Breast epithelium (tissue), 4 donors: ENCODE data around the gene TRIP12. TPM values are rescaled to one million over a fixed set of nuclear protein-coding genes. Genes with fewer than 3 reads are reported as not detected.
"Not testable (repeated sequence)": the region's sequence is repeated elsewhere in the genome, so short reads cannot be mapped to it uniquely, and the experiment has no call there.

ENCODE experiments used
- DNase-seq, 2 donors: peaks; one replicate each; pipeline ENCODE4 v3.0.0-alpha.2; 2019; ENCODE audit warnings: low spot score in 2 of 2
- H3K27ac ChIP-seq, 2 donors: fragments of 200-600 bp; sonication (generic) in 1 of 2; one replicate each; pipeline ENCODE4 v1.5.1; 2016 to 2019; ENCODE audit warnings: mild to moderate bottlenecking in 1 of 2
- H3K27me3 ChIP-seq, 2 donors: fragments of 200-600 bp; sonication (generic) in 1 of 2; one replicate each; pipeline versions ENCODE4 v1.5.1 to v1.6.0; 2017 to 2019; ENCODE audit warnings: control low read depth in 1 of 2, mild to moderate bottlenecking in 1 of 2
- H3K36me3 ChIP-seq: fragments of 200-600 bp; one replicate; pipeline ENCODE4 v1.5.1; 2019
- H3K4me1 ChIP-seq, 2 donors: fragments of 200-600 bp; sonication (generic); one replicate each; pipeline ENCODE4 v1.5.1; 2016 to 2019; ENCODE audit warnings: control low read depth in 1 of 2
- H3K4me3 ChIP-seq, 3 donors: fragments of 200-600 bp; sonication (generic); 1 replicate in 2 of 3; 2 replicates in 1 of 3; pipeline ENCODE4 v1.5.1; 2016 to 2019; ENCODE audit warnings: mild to moderate bottlenecking in 3 of 3, moderate library complexity in 2 of 3
- H3K9me3 ChIP-seq, 2 donors: fragments of 200-600 bp; sonication (generic) in 1 of 2; one replicate each; pipeline ENCODE4 v1.5.1; 2016 to 2019; ENCODE audit warnings: control low read depth in 1 of 2
- POLR2A ChIP-seq: fragments of 450-650 bp; IDR thresholded peaks from one replicate; pipeline ENCODE4 v1.6.1; 2016; ENCODE audit warnings: antibody characterized with exemption, mild to moderate bottlenecking, moderate library complexity
- POLR2AphosphoS5 ChIP-seq, 3 donors: sonication (generic); formaldehyde crosslinking; IDR thresholded peaks; one replicate each; pipeline ENCODE4 v1.6.1; 2017; ENCODE audit warnings: antibody characterized with exemption in 3 of 3
- intact Hi-C: fragments of 100-400 bp; cut with DNase I; formaldehyde crosslinking; loops from one replicate; pipeline ENCODE4 v1.15.1; 2023; ENCODE audit warnings: low total_unique reads
- total RNA-seq, 3 donors: library from RNA; depleted of rRNA; stranded (reverse); fragments of >200 nt; gene quantifications; one replicate each; pipeline ENCODE4 v1.1.0, GENCODE V29; 2016
- TF ChIP-seq, protein P1 (sequence below), 3 donors: fragments of 450-650 bp; IDR thresholded peaks; one replicate each; pipeline ENCODE4 v1.5.1; 2016 to 2017; ENCODE audit warnings: antibody characterized with exemption in 3 of 3, mild to moderate bottlenecking in 3 of 3, moderate library complexity in 3 of 3

The TRIP12 gene
- total RNA-seq, 3 donors from 2014 or later: 233 to 251 (median 247) TPM

DNA sequence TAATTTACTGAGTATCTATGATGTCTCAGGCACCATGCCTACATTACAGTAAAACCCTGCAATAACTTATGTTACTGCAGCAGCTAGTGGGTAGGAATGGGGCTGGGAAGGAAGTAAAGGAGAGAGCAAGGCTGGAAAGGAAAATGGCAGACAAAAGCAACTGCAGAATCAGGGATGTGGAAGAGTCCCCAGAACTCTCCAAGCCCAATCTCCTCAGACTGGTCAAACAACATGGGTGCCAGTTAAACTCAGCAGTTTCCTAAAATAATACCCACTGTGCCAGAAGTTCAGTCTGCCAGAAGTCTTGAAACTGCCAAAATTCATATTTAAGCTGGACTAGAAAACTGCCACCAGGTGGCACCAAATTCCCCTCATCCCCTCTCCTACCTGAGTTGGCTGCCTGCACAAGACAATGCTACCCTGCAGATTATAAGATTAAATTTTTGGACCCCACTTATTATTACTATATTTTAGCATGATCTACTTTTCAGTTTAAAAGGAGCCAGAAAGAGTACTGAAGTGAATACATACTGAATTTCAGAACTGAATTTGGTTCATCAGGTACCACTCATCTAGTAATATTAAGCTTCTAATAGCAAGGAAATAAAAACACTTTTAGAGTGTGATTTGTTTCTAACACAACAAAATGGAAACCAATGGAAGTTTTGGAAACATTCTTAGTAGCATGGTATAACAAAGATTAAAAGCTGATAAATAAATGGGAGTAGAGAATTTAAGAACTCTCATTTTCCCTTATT is 120.6 kb downstream of the TRIP12 start:
- Histone ChIP-seq H3K27ac (peak overlapping the region in 1 of 2 donors; percentile 5), H3K27me3 (no peaks in the 10 kb centered on the region), H3K36me3 (no peaks in the 10 kb centered on the region), H3K4me3 (no peak overlapping the region), H3K9me3 (no peaks in the 10 kb centered on the region), H3K4me1 (peaks cover 0 to 4% of the 10 kb centered on the region in 2 donors)
- intact Hi-C loops: no loop called here
- TF ChIP-seq POLR2A: no peak
- no peak for TF ChIP-seq POLR2AphosphoS5 (IDR thresholded peaks at IDR 0.05)
- TF ChIP-seq, protein P1, sequence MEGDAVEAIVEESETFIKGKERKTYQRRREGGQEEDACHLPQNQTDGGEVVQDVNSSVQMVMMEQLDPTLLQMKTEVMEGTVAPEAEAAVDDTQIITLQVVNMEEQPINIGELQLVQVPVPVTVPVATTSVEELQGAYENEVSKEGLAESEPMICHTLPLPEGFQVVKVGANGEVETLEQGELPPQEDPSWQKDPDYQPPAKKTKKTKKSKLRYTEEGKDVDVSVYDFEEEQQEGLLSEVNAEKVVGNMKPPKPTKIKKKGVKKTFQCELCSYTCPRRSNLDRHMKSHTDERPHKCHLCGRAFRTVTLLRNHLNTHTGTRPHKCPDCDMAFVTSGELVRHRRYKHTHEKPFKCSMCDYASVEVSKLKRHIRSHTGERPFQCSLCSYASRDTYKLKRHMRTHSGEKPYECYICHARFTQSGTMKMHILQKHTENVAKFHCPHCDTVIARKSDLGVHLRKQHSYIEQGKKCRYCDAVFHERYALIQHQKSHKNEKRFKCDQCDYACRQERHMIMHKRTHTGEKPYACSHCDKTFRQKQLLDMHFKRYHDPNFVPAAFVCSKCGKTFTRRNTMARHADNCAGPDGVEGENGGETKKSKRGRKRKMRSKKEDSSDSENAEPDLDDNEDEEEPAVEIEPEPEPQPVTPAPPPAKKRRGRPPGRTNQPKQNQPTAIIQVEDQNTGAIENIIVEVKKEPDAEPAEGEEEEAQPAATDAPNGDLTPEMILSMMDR (IDR thresholded peaks at IDR 0.05): peak in 2 of 3 donors; percentile 53 to 59
- no peak for DNase-seq

DNA sequence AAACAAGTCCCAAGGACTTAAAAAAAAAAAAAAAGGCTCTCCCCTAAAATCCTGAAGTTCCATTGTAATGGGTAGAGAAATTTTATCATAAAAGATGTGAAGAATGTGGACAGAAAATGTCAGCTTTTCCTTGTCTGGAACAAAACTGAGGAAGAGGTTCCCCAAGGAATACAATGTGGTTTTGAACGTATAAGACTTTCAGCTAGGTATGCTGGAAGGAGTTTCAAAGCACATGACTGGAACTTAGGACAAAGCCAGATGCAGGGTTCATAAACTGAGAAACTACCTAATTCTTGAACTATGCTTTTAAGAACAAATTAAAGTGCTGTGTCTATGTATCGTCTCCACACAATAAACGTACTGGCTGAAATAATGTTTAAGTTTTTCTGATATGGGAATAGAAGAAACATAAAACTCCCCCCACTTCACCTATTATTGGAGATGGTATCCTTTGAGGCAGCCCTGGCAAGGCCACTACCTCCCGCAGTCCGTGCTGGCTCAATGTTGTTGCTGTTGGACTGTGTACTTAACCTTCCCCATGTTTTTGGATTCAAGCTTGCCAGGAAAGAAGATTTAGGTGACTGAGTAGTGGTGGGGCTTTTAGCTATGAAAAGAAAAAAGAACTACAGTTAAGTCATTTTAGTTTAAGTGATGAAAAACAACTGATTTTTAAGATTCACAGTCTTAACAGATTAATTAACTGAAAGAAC is 123.2 kb downstream of the TRIP12 start:
- intact Hi-C loops: loop anchor here (5.0 kb wide), 1 partner anchor 109 kb away; no protein-coding TSS in a partner anchor
- no peaks in the 10 kb centered on the region for H3K36me3 ChIP-seq
- no peaks in the 10 kb centered on the region for H3K27me3 ChIP-seq
- H3K4me3 ChIP-seq: no peak overlapping the region
- no peaks in the 10 kb centered on the region for H3K9me3 ChIP-seq
- H3K4me1 ChIP-seq: peaks cover 0 to 4% of the 10 kb centered on the region in 2 donors
- TF ChIP-seq POLR2AphosphoS5 (IDR thresholded peaks at IDR 0.05): no peak
- no peak for TF ChIP-seq POLR2A
- TF ChIP-seq, protein P1 (IDR thresholded peaks at IDR 0.05): no peak
- DNase-seq: no peak
- peak overlapping the region in 1 of 2 donors; percentile 52 for H3K27ac ChIP-seq

DNA sequence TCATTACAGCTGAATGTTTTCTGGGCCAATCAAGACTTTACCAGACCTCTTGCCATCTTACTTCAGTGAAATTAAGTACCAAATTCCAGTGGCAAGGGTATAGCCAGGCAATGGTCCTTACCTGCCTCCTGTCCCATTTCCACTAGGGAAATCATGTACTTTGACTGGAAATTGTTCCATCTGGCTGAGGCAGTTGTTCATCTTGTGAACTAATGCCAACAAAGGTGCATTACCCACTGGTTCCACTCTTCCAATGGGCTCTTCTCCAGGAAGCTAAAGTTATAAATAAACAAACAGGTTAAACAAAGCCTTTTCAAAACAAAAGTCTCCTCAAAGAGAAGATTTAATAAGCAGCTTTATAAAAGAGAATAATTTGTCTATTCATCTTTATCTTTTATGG is 126.8 kb downstream of the TRIP12 start:
- Histone ChIP-seq H3K36me3 (no peaks in the 10 kb centered on the region), H3K27me3 (no peaks in the 10 kb centered on the region), H3K27ac (no peak overlapping the region), H3K4me1 (peaks cover 0 to 4% of the 10 kb centered on the region in 2 donors), H3K9me3 (no peaks in the 10 kb centered on the region), H3K4me3 (no peak overlapping the region)
- no peak for TF ChIP-seq POLR2AphosphoS5 (IDR thresholded peaks at IDR 0.05)
- TF ChIP-seq, protein P1 (IDR thresholded peaks at IDR 0.05): no peak
- TF ChIP-seq POLR2A: no peak
- intact Hi-C loops: loop anchor here (5.0 kb wide), 1 partner anchor 112 kb away; no protein-coding TSS in a partner anchor
- DNase-seq: no peak

DNA sequence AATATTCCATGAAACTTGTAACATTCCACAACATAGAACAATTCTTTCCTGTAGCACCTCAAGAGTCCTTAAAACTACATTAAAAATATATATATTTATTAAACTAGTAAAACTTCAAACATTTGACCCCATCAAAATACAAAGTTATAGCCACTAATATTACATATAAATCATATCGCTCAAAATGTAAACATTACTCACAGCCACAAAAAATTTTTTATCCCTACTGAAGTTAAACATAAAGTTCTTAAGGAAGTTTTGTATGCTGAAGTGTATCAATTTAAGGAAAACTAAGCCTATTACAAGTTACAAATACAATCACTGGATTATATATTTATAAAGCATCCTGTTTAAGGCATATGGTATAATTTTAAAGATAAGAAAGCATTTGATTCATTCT is 127.2 kb downstream of the TRIP12 start:
- peaks cover 0 to 4% of the 10 kb centered on the region in 2 donors for H3K4me1 ChIP-seq
- TF ChIP-seq, protein P1 (IDR thresholded peaks at IDR 0.05): no peak
- TF ChIP-seq POLR2AphosphoS5 (IDR thresholded peaks at IDR 0.05) (no peak), POLR2A (no peak)
- no peak for DNase-seq
- H3K27me3 ChIP-seq: no peaks in the 10 kb centered on the region
- intact Hi-C loops: loop anchor here (5.0 kb wide), 1 partner anchor 113 kb away; no protein-coding TSS in a partner anchor
- H3K27ac ChIP-seq: no peak overlapping the region
- no peaks in the 10 kb centered on the region for H3K36me3 ChIP-seq
- H3K4me3 ChIP-seq: no peak overlapping the region
- H3K9me3 ChIP-seq: no peaks in the 10 kb centered on the region

DNA sequence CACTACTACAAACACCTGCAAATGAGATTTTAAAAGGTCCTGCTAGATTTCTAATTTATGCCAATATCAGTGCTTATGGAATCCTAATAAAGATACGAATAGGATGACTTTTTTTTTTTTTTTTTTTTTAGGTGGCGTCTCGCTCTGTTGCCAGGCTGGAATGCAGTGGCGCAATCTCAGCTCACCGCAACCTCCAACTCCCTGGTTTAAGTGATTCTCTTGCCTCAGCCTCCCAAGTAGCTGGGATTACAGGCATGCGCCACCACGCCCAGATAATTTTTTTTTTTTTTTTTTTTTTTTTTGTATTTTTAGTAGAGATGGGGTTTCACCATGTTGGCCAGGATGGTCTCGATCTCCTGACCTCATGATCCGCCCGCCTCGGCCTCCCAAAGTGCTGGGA is 135.5 kb downstream of the TRIP12 start:
- H3K9me3 ChIP-seq, H3K4me1 ChIP-seq, DNase-seq, H3K4me3 ChIP-seq, H3K27ac ChIP-seq, H3K36me3 ChIP-seq, H3K27me3 ChIP-seq, intact Hi-C loops: not testable (repeated sequence)
